Measurements from ENCODE around the gene APOC3. TPM values are rescaled to one million over a fixed set of nuclear protein-coding genes. Genes with fewer than 3 reads are reported as not detected.

The APOC3 gene
- total and polyA plus RNA-seq, 4 donors, result 608 to 24,129 (median 9,307) TPM

DNA sequence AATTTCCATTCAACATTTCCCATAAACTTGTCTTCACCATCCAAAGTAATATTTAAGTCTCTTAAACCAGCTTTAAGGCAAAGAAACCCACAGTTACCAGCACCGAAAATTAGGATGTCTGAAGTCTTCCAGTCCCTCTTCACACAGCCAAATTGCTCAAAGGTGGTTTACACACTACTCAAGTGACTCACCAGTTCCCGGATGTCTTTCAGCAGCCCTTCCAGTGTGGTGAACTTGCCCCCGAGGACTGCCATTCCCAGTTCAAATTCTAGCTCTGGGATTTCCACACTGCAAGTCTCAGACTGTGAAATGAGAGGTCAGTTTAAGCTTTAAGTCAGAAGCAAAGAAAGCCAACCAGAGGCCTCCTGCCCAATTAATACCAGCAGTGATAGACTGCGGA lies 47.0 kb upstream of the APOC3 start:
- 91% methylated on average over 4 of the region's 4 CpGs for WGBS
- H3K4me1 ChIP-seq (ENCODE audit: control insufficient read depth in 4 of 4, insufficient read depth in 4 of 4, low read length in 3 of 4), result peaks cover 0 to 10% (median 8%) of the 10 kb centered on the region in 4 donors
- no peaks in the 10 kb centered on the region for H3K9me3 ChIP-seq (ENCODE audit: control insufficient read depth in 4 of 4, low read length in 3 of 4)
- TF ChIP-seq, protein P1, sequence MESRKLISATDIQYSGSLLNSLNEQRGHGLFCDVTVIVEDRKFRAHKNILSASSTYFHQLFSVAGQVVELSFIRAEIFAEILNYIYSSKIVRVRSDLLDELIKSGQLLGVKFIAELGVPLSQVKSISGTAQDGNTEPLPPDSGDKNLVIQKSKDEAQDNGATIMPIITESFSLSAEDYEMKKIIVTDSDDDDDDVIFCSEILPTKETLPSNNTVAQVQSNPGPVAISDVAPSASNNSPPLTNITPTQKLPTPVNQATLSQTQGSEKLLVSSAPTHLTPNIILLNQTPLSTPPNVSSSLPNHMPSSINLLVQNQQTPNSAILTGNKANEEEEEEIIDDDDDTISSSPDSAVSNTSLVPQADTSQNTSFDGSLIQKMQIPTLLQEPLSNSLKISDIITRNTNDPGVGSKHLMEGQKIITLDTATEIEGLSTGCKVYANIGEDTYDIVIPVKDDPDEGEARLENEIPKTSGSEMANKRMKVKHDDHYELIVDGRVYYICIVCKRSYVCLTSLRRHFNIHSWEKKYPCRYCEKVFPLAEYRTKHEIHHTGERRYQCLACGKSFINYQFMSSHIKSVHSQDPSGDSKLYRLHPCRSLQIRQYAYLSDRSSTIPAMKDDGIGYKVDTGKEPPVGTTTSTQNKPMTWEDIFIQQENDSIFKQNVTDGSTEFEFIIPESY (IDR thresholded peaks at IDR 0.05), result no peak
- TF ChIP-seq FOXA2 (IDR thresholded peaks at IDR 0.05) (no peak), RAD21 (IDR thresholded peaks at IDR 0.05) (no peak), HNF4A (conservative IDR thresholded peaks at IDR 0.05) (no peak), NR2F2 (IDR thresholded peaks at IDR 0.05) (no peak), EGR1 (IDR thresholded peaks at IDR 0.05; ENCODE audit: low read depth in 2 of 2) (no peak), GABPA (IDR thresholded peaks at IDR 0.05 in 1 of 2, conservative IDR thresholded peaks at IDR 0.05 in 1 of 2) (no peak), TAF1 (conservative IDR thresholded peaks at IDR 0.05) (no peak), HNF4G (IDR thresholded peaks at IDR 0.05) (no peak), FOXA1 (IDR thresholded peaks at IDR 0.05) (no peak), JUND (IDR thresholded peaks at IDR 0.05) (no peak), YY1 (IDR thresholded peaks at IDR 0.05) (no peak), RXRA (IDR thresholded peaks at IDR 0.05) (no peak)
- TF ChIP-seq, protein P2, sequence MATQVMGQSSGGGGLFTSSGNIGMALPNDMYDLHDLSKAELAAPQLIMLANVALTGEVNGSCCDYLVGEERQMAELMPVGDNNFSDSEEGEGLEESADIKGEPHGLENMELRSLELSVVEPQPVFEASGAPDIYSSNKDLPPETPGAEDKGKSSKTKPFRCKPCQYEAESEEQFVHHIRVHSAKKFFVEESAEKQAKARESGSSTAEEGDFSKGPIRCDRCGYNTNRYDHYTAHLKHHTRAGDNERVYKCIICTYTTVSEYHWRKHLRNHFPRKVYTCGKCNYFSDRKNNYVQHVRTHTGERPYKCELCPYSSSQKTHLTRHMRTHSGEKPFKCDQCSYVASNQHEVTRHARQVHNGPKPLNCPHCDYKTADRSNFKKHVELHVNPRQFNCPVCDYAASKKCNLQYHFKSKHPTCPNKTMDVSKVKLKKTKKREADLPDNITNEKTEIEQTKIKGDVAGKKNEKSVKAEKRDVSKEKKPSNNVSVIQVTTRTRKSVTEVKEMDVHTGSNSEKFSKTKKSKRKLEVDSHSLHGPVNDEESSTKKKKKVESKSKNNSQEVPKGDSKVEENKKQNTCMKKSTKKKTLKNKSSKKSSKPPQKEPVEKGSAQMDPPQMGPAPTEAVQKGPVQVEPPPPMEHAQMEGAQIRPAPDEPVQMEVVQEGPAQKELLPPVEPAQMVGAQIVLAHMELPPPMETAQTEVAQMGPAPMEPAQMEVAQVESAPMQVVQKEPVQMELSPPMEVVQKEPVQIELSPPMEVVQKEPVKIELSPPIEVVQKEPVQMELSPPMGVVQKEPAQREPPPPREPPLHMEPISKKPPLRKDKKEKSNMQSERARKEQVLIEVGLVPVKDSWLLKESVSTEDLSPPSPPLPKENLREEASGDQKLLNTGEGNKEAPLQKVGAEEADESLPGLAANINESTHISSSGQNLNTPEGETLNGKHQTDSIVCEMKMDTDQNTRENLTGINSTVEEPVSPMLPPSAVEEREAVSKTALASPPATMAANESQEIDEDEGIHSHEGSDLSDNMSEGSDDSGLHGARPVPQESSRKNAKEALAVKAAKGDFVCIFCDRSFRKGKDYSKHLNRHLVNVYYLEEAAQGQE (IDR thresholded peaks at IDR 0.05), result no peak
- TF ChIP-seq, protein P3, sequence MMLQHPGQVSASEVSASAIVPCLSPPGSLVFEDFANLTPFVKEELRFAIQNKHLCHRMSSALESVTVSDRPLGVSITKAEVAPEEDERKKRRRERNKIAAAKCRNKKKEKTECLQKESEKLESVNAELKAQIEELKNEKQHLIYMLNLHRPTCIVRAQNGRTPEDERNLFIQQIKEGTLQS (IDR thresholded peaks at IDR 0.05), result no peak
- TF ChIP-seq, protein P4, sequence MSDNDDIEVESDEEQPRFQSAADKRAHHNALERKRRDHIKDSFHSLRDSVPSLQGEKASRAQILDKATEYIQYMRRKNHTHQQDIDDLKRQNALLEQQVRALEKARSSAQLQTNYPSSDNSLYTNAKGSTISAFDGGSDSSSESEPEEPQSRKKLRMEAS (IDR thresholded peaks at IDR 0.05), result no peak
- TF ChIP-seq, protein P5, sequence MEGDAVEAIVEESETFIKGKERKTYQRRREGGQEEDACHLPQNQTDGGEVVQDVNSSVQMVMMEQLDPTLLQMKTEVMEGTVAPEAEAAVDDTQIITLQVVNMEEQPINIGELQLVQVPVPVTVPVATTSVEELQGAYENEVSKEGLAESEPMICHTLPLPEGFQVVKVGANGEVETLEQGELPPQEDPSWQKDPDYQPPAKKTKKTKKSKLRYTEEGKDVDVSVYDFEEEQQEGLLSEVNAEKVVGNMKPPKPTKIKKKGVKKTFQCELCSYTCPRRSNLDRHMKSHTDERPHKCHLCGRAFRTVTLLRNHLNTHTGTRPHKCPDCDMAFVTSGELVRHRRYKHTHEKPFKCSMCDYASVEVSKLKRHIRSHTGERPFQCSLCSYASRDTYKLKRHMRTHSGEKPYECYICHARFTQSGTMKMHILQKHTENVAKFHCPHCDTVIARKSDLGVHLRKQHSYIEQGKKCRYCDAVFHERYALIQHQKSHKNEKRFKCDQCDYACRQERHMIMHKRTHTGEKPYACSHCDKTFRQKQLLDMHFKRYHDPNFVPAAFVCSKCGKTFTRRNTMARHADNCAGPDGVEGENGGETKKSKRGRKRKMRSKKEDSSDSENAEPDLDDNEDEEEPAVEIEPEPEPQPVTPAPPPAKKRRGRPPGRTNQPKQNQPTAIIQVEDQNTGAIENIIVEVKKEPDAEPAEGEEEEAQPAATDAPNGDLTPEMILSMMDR (IDR thresholded peaks at IDR 0.05; ENCODE audit: low read depth, low read length, missing input control), result no peak
- no peak overlapping the region for H3K9ac ChIP-seq (ENCODE audit: low read depth in 1 of 2, low read length in 2 of 2)
- DNase-seq (ENCODE audit: low spot score), result no peak
- no peaks in the 10 kb centered on the region for H3K27me3 ChIP-seq (ENCODE audit: control insufficient read depth in 4 of 4, insufficient read depth in 4 of 4, low read length in 3 of 4)
- peaks cover 12 to 76% (median 62%) of the 10 kb centered on the region in 4 donors for H3K36me3 ChIP-seq (ENCODE audit: control insufficient read depth in 4 of 4, insufficient read depth in 3 of 4, low read depth in 1 of 4, low read length in 3 of 4)
- H3K27ac ChIP-seq (ENCODE audit: low read depth in 1 of 2, low read length in 2 of 2), result no peak overlapping the region
- H3K4me3 ChIP-seq (ENCODE audit: low read depth in 1 of 3, low read length in 3 of 3), result no peak overlapping the region

Measured in liver (tissue), 9 donors.